HG02678 (cell line): ENCODE results near the gene GGN.
"Not testable (repeated sequence)": the region's sequence is repeated elsewhere in the genome, so short reads cannot be mapped to it uniquely, and the experiment has no call there.

Source experiments
- ATAC-seq: cut with Tn5 transposase; IDR thresholded peaks from one replicate; pipeline ENCODE4 v1.9.1; 2021; ENCODE audit warnings: mild to moderate bottlenecking, moderate library complexity; ENCODE audit not compliant: unreplicated experiment

GGN gene, protein sequence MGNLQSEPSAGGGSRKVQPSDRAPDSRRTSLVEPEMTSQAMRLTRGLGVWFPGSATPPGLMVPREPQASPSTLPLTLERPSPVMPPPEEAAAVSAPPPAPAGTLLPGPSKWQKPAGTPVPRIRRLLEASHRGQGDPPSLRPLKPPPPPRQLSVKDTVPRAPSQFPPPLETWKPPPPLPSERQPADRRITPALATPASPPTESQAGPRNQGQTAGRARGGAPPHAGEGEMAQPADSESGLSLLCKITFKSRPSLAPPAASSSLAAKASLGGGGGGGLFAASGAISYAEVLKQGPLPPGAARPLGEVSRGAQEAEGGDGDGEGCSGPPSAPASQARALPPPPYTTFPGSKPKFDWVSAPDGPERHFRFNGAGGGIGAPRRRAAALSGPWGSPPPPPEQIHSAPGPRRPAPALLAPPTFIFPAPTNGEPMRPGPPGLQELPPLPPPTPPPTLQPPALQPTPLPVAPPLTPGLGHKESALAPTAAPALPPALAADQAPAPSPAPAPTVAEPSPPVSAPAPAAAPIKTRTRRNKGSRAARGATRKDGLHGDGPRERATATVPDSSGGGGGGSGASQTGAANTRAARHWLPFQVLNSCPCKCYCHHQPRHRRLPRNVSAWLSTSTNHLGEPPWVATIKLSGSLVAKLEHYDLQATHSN

DNA sequence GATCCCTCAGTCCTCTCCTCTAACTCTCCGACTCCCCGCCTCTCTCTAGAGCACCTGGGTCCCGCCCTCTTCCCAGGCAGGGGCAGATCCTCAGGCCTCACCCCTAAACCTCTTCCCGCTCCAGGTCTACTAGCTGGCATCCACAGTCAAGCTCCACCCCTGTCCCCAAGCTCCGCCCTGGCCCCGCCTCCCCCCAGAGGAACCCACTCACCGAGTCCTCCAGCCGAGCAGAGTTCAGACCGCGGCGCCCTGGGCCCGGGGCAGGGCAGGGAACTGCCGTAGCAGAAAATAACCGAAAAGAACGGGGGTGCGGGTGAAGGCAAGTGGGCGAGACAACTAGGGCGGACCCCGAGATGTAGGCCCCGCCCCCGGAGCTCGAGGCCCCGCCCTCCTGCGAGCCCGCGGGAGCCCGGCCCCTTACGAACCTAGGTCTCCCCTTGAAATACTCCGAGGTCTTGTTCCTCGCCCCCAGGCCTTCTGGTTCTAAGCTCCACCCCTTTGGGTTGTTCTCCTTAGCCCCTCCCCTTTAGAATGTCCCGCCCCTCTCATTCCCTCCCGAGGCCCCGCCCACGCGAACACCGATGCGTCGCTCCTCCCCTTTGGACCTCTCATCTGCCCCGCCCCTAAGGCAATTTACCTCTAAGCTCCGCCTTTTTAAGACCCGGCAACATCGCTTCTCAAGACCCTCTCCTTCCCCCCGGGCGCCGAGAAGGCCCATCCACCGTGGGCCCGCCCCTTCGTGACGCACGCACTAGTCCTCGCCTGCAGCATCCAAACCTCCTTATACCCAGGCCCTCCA, at the start of gene GGN:
GGN (minus strand) TSS at position 485 of the 799 bp plus-strand sequence. CDS start 773 bp downstream, outside the sequence.
- peak; percentile 40 for ATAC-seq

DNA sequence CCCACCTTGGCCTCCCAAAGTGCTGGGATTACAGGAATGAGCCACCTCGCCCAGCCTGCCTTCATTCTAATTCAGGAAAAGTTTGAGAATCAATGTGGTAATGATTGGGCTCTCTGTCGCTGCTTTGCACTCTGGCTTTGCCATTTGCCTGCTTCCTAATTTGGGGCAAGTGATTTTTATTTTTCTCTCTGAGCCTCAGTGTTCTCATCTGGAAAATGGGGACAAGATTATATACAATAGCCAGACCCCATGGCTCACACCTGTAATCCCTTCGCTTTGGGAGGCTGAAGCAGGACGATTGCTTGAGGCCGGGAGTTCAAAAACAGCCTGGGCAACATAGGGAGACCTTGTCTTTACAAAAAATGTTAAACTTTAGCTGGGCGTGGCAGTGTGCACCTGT, 49.5 kb upstream of the GGN start:
- ATAC-seq, result no peak

DNA sequence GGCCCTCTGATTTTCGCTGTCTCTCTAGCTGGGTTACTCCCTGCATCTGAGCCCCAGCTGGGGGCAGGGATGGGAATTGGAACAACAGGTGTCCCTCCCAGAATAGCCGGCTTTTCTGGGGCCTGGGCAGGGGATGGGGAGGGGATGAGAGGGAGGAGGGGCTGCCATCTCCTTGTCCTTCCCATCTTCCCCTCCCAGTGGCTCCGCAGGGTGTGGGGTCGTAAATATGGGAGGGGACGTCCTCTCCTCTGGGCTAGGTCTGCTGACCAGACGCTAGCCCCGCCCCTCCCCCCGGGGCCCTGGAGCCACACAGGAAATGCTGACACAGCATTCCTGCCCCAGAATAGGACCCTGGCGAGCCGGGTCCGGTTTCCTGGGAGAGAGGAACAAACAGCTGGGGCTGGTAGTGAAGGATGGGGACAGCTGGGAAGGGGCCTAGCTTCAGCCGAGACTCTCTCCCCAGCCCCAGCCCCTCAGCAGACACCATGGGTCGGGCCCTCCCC, 46.8 kb upstream of the GGN start:
- ATAC-seq, result no peak

DNA sequence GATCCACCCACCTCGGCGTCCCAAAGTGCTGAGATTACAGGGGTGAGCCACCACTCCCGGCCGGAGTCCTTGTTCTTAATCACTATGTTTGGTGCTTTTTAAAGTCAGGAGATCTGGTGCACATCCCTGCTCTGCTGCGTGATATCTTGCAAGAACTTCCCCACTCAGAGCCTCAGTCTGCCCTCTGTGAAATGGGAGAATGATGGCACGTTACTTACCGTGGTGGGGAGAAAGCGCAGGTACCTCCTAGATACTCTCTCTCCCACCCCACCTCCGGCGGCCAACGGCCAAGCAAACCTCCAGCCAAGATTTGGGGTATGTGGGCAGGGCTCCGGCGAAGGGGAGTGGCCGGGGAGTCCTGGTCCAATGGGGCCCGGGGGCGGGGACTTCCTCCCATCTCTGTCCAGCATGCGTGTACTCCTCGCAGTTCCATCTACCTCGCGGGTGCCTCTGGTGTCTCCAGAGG, 45.5 kb upstream of the GGN start, which contains the start of gene RYR1:
RYR1 (plus strand) TSS at position 424 of the 466 bp plus-strand sequence. CDS start 139 bp downstream, outside the sequence.
- no peak for ATAC-seq

DNA sequence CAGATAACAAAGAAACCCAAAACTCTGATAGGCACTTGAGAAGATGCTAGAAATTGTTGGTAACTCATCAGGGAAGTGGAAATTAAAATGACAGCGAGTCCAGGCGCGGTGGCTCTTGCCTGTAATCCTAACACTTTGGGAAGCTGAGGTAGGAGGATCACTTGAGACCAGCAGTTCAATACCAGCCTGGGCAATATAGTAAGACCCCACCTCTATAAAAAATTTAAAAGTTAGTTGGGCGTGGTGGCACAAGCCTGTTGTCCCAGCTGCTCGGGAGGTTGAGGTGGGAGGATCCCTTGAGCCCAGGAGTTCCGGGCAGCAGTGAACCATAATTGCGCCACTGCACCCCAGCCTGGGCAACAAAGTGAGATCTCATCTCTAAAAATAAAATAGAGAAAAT, 43.1 kb upstream of the GGN start:
- ATAC-seq, result no peak

DNA sequence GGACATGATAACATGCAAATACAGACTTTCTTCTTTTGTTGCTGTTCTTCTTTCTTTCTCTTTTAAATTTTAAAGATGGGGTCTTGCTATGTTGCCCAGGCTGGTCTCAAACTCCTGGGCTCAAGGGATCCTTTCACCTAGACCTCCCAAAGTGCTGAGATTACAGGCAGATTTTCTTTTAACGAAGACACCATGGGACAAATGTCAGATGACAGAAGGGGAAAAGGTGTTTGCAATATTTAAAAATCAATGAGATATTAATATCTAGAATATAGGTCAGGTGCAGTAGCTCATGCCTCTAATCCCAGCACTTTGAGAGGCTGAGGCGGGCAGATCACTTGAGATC, 42.0 kb upstream of the GGN start:
- no peak for ATAC-seq

DNA sequence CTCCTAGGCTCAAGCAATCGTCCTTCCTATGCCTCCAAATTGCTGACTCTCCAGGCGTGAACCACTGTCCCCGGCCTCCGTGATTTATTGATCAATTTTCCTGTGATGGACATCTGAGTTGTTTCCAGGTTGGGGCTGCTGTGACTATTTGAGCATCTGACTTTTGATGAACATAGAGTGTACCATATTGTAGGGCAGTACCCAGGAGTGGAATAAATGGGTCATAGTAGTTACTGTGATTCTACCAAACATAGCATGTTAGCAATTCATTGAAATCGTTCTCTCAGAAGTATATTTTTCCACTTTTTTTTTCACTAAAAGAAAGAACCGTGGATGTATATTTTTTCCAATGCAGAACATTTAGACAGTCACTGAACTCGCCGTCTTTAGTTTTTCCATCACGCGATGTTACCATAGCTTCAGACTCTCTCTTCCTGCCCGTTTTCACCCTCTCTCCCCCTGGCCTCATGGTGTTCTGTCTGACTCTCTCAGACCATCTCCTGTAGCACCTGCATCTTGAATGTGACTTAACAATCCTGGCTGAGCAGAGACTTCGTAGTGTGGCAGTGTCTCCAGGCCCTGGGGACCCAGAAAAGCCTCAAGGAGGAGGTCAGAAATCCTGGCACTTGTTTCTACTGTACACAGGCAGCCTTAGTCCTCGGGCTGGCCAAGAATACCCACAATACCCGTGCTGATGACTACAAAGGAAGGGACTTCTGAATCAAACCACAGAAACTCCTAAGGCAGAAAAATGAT, 41.4 kb upstream of the GGN start:
- no peak for ATAC-seq

DNA sequence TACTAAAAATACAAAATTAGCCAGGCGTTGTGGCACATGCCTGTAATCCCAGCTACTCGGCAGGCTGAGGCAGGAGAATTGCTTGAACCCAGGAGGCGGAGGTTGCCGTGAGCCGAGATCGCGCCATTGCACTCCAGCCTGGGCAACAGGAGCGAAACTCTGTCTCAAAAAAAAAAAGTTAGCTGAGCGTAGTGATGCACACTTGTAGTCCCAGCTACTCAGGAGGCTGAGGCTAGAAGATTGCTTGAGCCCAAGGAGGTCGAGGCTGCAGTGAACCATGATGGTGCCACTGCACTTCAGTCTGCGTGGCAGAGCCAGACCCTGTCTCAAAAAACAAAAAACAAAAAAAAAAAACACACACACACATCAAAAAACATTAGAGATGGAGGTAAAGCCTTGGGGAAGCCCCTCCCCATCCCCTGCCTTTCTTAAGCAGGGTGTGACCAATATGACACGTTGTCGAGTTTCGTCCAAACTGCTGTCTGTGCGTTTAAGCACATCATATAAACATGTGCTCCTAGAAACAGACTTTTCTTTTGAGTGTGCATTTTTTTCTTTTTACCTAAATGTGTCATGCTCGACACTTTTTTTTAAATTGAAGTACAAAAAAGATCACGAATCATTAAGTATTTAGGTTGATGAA, 39.3 kb upstream of the GGN start:
- ATAC-seq, result not testable (repeated sequence)

DNA sequence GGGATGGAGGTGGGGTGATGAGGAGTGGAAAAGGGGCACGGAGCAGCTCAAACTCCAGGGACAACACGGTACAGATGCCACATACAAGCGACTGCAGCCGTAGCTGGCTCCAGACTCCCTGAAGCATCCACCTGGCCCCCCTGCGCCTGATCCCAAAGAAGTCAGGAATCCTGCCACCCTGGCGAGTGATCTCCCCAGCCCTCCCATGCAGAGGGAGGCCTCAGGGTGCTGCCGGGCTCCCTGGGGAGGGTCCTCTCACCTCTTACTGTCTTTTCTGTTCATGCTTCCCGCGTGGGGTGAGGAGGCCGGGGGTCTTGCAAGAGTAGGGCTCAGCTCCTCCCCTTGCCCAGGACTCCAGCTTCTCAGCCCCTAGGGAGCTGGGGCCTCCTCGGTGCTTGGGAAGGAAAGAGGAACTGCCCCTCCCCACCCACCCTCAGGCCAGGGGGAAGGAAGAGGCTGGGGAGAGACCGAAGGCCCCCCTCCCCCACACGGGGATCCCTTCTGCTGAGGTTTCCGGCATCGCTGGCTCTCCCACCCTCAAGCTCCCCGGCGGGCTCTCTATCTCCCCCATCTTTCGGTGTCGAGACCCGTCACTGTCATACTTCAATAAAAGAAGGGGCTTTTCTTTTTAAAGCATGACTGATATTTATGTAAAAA, 38.1 kb upstream of the GGN start, which contains the start of gene RASGRP4:
RASGRP4 (minus strand) TSS at position 410 of the 657 bp plus-strand sequence; CDS start at position 282, 128 bp downstream.
- ATAC-seq, result no peak

DNA sequence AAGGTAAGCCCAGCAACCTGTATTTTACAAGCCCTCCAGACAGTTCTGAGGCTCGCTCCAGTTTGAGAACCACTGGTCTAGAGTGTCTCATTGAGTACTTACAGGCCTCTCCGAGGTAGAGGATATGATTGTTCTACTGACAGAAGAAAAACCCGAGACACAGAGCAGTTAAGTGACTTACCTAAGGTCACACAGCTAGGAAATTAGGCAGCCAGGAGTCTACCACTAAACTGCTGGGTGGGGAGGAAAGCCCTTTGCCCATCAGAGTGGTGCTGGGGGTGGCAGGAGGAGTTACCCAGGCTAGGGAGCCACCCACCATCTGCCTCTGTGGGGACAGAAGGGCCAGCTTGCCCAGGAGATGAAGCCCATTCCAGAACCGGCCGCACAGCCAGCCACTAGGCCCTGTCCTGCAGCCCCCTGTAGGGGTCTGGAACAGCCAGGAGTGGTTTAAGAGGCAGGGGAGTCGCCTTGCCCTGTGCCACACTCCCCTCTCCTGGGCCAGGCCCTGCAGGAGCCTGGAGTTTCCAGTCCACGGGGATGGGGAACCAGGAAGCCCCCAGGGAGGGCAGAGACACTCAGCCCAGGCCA, 37.5 kb upstream of the GGN start:
- no peak for ATAC-seq

DNA sequence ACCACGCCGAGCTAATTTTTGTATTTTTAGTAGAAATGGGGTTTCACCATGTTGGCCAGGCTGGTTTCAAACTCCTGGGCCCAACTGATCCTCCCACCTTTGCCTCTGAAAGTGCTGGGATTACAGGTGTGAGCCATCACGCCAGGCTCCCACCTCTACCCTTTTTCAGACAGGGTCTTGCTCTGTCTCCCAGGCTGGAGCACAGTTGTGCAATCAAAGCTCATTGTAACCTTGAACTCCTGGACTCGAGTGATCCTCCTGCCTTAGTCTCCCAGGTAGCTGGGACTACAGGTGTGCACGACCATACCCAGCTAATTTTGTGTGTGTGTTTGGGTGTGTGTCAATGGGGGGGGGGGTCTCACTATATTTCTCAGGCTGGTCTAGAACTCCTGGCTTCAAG, 36.4 kb upstream of the GGN start:
- no peak for ATAC-seq

DNA sequence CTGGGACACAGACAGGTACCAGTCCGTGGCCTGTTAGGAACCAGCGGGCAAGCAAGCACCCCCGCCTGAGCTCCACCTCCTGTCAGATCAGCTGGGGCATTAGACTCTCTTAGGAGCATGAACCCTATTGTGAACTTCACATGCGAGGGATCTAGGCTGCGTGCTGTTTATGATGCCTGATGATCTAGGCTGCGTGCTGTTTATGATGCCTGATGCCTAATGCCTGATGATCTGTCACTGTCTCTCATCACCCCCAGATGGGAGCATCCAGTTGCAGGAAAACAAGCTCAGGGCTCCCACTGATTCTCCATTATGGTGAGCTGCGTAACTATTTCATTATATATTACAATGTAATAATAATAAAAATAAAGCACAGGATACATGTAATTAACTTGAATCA, 34.6 kb upstream of the GGN start:
- no peak for ATAC-seq

DNA sequence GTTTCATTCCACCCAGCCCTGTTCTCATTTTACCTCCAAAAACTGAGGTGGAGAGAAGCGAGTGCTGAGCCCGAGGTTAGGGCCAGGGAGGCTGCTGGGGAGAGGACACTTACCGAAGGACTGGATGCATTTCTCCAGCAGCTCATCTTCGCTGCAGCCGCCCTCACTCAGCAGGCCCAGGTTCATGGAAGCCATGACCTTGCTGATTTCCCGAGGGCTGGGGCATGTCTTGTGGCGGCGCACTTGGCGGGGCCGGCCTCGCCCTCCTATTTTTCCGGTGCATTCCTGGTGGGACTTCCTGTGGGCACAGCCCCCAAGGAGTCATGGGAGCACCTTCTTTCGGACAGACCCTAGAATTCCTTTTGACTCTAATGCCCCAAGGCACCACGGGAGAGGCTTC, 34.0 kb upstream of the GGN start:
- ATAC-seq, result no peak

DNA sequence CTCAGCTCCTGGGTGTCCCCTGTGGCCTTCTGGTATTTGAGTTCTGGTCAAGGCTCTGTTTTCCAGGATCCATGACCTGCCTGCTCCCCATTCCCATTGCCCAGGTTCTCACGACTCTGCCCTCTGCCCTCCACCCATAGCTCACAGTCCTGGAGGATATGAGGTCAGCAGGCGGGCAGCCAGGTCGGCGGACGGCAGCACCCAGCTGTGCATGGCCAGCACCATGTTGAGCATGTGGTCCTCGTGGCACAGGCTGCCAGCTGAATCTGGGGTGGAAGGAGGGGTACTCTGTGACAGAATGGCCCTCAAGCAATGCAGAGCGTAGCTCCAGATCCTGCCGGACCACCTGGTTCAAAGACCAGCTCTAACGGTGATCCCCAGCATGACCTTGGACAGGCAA, 33.1 kb upstream of the GGN start:
- ATAC-seq, result no peak

DNA sequence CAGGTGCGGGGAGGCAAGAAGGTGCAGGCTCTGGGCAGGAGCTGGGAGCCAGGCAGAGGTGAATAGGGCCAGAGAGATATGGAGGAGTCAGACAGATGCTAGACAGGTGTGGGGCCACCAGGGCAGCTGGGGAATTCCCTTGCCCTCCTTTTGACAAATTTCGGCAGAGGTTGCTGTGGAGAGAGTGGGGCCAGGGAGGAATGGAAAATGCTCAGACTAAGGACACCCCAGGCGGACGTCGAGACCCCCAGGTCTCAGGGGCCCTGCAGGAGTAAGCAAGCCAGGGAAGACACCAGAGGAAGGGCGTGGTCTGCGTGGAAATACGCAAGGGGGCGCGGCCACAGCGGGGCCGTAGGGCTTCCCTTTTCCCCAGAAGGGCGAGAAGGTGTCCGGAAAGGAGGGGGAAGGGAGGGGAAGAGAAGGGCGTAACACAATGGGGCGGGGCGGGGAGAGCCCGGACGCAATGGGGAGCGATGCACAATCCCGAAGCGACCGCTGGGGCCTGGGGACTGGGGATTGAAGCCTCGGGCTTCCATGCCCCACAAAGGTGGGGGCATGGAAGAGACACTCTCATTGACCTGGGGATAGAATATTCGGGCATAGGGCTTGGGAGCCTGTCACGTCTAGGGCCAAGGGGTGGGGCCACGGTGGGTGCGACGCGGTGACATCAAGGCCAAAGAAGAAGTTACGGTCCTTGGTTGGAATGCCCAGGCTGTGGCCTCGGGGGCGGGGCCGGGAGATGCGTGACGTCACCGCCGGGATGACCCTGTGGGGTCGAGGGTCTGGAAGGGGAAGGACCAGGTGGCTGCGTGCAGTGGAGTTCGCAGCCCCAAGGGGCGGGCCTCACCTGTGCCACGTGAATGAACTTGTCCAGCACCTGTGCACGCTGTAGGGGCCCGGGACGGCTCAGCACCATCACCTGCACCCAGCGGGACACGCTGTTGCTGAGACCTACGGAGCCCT, 30.0 kb upstream of the GGN start:
- no peak for ATAC-seq

DNA sequence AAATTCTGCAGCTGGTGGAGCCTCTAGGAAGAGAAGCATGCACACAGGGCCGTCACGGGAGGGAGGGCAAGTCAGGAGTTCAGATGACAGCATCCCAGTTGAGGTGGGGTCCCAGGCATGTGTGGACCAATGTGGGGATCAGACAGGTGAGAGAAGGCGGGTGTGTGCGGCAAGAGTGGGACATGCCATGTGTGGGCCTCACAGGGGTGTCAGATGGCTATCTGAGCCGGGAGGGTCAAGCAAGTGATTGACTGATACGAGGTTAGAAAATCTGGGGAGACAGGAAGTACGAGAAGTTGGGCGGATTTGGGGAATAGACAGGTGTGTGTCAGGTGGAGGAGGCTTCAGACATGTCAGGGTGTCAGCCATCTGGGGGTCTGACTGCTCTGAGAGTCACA, 29.3 kb upstream of the GGN start:
- ATAC-seq, result no peak

DNA sequence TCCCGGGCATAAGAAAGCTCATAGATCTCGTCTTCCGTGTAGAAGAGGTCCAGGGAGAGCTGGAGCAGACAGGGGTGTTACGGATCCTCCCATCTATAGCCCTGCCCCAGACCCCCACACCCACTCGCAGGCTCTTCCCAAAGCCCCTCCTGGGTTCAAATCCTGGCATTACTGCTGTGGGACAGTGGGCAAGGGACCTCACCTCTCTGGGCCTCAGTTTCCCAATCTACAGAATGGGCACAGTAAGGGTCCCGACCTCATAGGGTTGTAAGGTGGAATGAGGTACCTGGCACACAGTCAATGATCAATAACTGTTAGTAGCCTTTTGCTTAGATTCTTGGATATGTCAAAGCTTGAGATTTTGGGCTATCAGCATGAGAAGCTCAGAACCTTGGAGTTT, 25.6 kb upstream of the GGN start:
- no peak for ATAC-seq

DNA sequence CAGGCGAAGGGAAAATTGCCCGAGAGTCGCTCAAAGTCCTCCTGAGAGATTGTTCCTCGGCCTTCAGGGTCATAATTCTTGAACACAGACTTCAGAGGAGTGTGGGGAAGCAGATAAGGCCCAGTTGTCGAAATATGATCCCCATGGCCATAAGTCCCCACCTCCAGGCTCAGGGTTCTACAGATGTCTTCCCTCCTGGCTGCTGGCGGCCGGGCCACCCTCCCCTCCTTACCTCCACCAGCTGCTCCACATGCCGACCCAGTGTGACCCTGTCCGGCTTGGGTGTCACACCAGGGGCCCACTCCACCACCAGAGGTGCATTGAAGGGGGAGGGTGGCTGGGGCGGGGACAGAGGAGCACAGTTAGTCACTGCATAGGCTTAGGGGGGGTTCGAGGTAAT, 25.1 kb upstream of the GGN start:
- no peak for ATAC-seq
